GM23338 (cell line): Measurements from ENCODE around the gene TRAM2. TPM values are rescaled to one million over a fixed set of nuclear protein-coding genes. Genes with fewer than 3 reads are reported as not detected.

Experiments
- ATAC-seq: fragments of 200-7000 bp; cut with Tn5 transposase; 3 replicates; pipeline ENCODE4 v1.9.1; 2020
- DNase-seq: peaks from one replicate; pipeline ENCODE4 v3.0.0-alpha.2; 2015; ENCODE audit warnings: low spot score
- H2AFZ ChIP-seq: fragments of 200-600 bp; sonication (generic); 2 replicates; pipeline ENCODE4 v1.8.0; 2016; ENCODE audit warnings: antibody characterized with exemption, mild to moderate bottlenecking, moderate library complexity
- H3F3A ChIP-seq: fragments of 200-600 bp; sonication (generic); replicated peaks from 2 replicates; pipeline ENCODE4 v1.8.0; 2017; ENCODE audit warnings: antibody characterized with exemption, mixed run types, low read depth
- H3K27ac ChIP-seq: fragments of 200-600 bp; sonication (generic); 2 replicates; pipeline ENCODE4 v1.6.1; 2016; ENCODE audit warnings: low read depth
- H3K27me3 ChIP-seq: fragments of 200-600 bp; sonication (generic); 2 replicates; pipeline ENCODE4 v1.8.0; 2016; ENCODE audit warnings: mild to moderate bottlenecking, mixed run types, moderate library complexity; ENCODE audit not compliant: insufficient read depth
- H3K36me3 ChIP-seq: fragments of 200-600 bp; sonication (generic); 2 replicates; pipeline ENCODE4 v1.8.0; 2016; ENCODE audit warnings: mild to moderate bottlenecking; ENCODE audit not compliant: insufficient read depth
- H3K4me1 ChIP-seq: fragments of 200-600 bp; sonication (generic); 2 replicates; pipeline ENCODE4 v1.8.0; 2016; ENCODE audit warnings: mild to moderate bottlenecking, moderate library complexity; ENCODE audit not compliant: insufficient read depth
- H3K4me2 ChIP-seq: fragments of 200-600 bp; sonication (generic); 2 replicates; pipeline ENCODE4 v1.7.1; 2017; ENCODE audit warnings: mixed run types
- H3K4me3 ChIP-seq: fragments of 200-600 bp; sonication (generic); 2 replicates; pipeline ENCODE4 v1.6.1; 2016; ENCODE audit warnings: mixed run types
- H3K79me2 ChIP-seq: fragments of 200-600 bp; sonication (generic); replicated peaks from 2 replicates; pipeline ENCODE4 v1.8.0; 2017; ENCODE audit warnings: mild to moderate bottlenecking; ENCODE audit not compliant: insufficient read depth
- H3K9me2 ChIP-seq: fragments of 200-600 bp; sonication (generic); 2 replicates; pipeline ENCODE4 v1.8.0; 2017; ENCODE audit not compliant: insufficient read depth
- H4K20me1 ChIP-seq: fragments of 200-600 bp; sonication (generic); replicated peaks from 2 replicates; pipeline ENCODE4 v1.8.0; 2017; ENCODE audit warnings: mild to moderate bottlenecking; ENCODE audit not compliant: insufficient read depth
- H3K27ac Mint-ChIP-seq: 2 replicates; pipeline ENCODE4 v1.8.0; 2020; ENCODE audit warnings: inconsistent platforms, mild to moderate bottlenecking, moderate library complexity, mixed read lengths
- H3K27me3 Mint-ChIP-seq: 3 replicates; pipeline ENCODE4 v1.8.0; 2022; ENCODE audit warnings: low read depth, mild to moderate bottlenecking, moderate library complexity, mixed read lengths, inconsistent platforms; ENCODE audit not compliant: insufficient read depth, poor library complexity
- H3K36me3 Mint-ChIP-seq: 3 replicates; pipeline ENCODE4 v1.8.0; 2021; ENCODE audit warnings: low read depth, mild to moderate bottlenecking, inconsistent platforms, moderate library complexity, mixed read lengths
- H3K4me1 Mint-ChIP-seq: 3 replicates; pipeline ENCODE4 v1.8.0; 2020; ENCODE audit warnings: mild to moderate bottlenecking, inconsistent platforms, mixed read lengths
- H3K4me3 Mint-ChIP-seq: 3 replicates; pipeline ENCODE4 v1.8.0; 2021; ENCODE audit warnings: moderate library complexity, mild to moderate bottlenecking, inconsistent platforms, mixed read lengths
- H3K9me3 Mint-ChIP-seq: 3 replicates; pipeline ENCODE4 v1.8.0; 2020; ENCODE audit warnings: moderate library complexity, mild to moderate bottlenecking, inconsistent platforms, mixed read lengths
- CREB1 ChIP-seq: fragments of 250-450 bp; sonication (Bioruptor Pico); IDR thresholded peaks from 2 replicates; pipeline ENCODE4 v1.5.0; 2020; ENCODE audit warnings: low read depth, mild to moderate bottlenecking, moderate library complexity
- EZH2 ChIP-seq: fragments of 200-600 bp; sonication (generic); IDR thresholded peaks from one replicate; pipeline ENCODE4 v1.8.0; 2017; ENCODE audit warnings: antibody characterized with exemption, mild to moderate bottlenecking, low read depth; ENCODE audit not compliant: unreplicated experiment
- EZH2phosphoT487 ChIP-seq: fragments of 200-600 bp; sonication (generic); IDR thresholded peaks from one replicate; pipeline ENCODE4 v1.8.1; 2018; ENCODE audit warnings: antibody characterized with exemption; ENCODE audit not compliant: unreplicated experiment
- JUNB ChIP-seq: IDR thresholded peaks from one replicate; pipeline ENCODE4 v1.6.1; 2016; ENCODE audit warnings: antibody characterized with exemption; ENCODE audit not compliant: unreplicated experiment
- POLR2AphosphoS5 ChIP-seq: IDR thresholded peaks from 2 replicates; pipeline ENCODE4 v1.6.1; 2016; ENCODE audit warnings: antibody characterized with exemption, low read depth
- STAT1 ChIP-seq: IDR thresholded peaks from one replicate; pipeline ENCODE4 v1.6.1; 2016; ENCODE audit warnings: antibody characterized with exemption; ENCODE audit not compliant: unreplicated experiment
- ZNF114 ChIP-seq: fragments of 250-450 bp; sonication (Bioruptor Pico); IDR thresholded peaks from 2 replicates; pipeline ENCODE4 v1.5.0; 2020; ENCODE audit warnings: mild to moderate bottlenecking, moderate library complexity
- polyA plus RNA-seq: library from polyadenylated mRNA; unstranded; fragments of >200 nt; fragmentation: Nextera tagmentation; extraction: Ambion mirVana; gene quantifications from 2 replicates; pipeline ENCODE4 v1.2.1, GENCODE V29; 2016
- total RNA-seq: library from RNA; depleted of rRNA; stranded (reverse); fragments of >200 nt; shearing (Covaris generic); gene quantifications from 2 replicates; pipeline ENCODE4 v1.2.3, GENCODE V29; 2014
- TF ChIP-seq, protein P1 (sequence below): fragments of 250-450 bp; sonication (Bioruptor Pico); IDR thresholded peaks from 2 replicates; pipeline ENCODE4 v1.5.0; 2020; ENCODE audit warnings: mild to moderate bottlenecking, moderate library complexity
- TF ChIP-seq, protein P2 (sequence below), 2 experiments: fragments of 200-600 bp in 1 of 2; sonication (generic) in 1 of 2; conservative IDR thresholded peaks; 2 replicates each; pipeline versions ENCODE4 v1.5.1 to v1.6.1; 2016 to 2017; ENCODE audit warnings: antibody characterized with exemption in 2 of 2, low read depth in 2 of 2, mild to moderate bottlenecking in 2 of 2, moderate library complexity in 1 of 2

TRAM2 gene
- total and polyA plus RNA-seq, 2 experiments from 2014 or later: 4.0 to 14.0 TPM

DNA sequence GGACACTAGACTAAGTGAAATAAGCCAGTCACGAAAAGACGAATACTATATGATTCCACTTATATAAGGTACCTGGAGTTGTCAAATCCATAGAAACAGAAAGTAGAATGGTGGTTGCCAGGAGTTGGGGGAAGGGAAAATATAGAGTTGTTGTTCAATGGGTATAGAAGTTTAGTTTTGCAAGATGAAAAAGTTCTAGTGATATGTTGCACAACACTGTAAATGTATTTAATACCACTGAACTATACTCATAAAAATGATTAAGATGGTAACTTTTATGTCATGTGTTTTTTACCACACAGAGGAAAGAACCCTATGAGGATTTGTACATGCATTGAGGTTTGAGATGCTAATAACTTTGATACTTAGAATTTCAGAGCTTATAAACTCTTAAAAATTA lies 46.0 kb upstream of the TRAM2 start (continued):
- TF ChIP-seq, protein P1, sequence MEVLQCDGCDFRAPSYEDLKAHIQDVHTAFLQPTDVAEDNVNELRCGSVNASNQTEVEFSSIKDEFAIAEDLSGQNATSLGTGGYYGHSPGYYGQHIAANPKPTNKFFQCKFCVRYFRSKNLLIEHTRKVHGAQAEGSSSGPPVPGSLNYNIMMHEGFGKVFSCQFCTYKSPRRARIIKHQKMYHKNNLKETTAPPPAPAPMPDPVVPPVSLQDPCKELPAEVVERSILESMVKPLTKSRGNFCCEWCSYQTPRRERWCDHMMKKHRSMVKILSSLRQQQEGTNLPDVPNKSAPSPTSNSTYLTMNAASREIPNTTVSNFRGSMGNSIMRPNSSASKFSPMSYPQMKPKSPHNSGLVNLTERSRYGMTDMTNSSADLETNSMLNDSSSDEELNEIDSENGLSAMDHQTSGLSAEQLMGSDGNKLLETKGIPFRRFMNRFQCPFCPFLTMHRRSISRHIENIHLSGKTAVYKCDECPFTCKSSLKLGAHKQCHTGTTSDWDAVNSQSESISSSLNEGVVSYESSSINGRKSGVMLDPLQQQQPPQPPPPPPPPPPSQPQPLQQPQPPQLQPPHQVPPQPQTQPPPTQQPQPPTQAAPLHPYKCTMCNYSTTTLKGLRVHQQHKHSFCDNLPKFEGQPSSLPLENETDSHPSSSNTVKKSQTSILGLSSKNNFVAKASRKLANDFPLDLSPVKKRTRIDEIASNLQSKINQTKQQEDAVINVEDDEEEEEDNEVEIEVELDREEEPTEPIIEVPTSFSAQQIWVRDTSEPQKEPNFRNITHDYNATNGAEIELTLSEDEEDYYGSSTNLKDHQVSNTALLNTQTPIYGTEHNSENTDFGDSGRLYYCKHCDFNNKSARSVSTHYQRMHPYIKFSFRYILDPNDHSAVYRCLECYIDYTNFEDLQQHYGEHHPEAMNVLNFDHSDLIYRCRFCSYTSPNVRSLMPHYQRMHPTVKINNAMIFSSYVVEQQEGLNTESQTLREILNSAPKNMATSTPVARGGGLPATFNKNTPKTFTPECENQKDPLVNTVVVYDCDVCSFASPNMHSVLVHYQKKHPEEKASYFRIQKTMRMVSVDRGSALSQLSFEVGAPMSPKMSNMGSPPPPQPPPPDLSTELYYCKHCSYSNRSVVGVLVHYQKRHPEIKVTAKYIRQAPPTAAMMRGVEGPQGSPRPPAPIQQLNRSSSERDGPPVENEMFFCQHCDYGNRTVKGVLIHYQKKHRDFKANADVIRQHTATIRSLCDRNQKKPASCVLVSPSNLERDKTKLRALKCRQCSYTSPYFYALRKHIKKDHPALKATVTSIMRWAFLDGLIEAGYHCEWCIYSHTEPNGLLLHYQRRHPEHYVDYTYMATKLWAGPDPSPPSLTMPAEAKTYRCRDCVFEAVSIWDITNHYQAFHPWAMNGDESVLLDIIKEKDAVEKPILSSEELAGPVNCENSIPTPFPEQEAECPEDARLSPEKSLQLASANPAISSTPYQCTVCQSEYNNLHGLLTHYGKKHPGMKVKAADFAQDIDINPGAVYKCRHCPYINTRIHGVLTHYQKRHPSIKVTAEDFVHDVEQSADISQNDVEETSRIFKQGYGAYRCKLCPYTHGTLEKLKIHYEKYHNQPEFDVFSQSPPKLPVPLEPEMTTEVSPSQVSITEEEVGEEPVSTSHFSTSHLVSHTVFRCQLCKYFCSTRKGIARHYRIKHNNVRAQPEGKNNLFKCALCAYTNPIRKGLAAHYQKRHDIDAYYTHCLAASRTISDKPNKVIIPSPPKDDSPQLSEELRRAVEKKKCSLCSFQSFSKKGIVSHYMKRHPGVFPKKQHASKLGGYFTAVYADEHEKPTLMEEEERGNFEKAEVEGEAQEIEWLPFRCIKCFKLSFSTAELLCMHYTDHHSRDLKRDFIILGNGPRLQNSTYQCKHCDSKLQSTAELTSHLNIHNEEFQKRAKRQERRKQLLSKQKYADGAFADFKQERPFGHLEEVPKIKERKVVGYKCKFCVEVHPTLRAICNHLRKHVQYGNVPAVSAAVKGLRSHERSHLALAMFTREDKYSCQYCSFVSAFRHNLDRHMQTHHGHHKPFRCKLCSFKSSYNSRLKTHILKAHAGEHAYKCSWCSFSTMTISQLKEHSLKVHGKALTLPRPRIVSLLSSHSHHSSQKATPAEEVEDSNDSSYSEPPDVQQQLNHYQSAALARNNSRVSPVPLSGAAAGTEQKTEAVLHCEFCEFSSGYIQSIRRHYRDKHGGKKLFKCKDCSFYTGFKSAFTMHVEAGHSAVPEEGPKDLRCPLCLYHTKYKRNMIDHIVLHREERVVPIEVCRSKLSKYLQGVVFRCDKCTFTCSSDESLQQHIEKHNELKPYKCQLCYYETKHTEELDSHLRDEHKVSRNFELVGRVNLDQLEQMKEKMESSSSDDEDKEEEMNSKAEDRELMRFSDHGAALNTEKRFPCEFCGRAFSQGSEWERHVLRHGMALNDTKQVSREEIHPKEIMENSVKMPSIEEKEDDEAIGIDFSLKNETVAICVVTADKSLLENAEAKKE (CRISPR knock-in tag): no peak

DNA sequence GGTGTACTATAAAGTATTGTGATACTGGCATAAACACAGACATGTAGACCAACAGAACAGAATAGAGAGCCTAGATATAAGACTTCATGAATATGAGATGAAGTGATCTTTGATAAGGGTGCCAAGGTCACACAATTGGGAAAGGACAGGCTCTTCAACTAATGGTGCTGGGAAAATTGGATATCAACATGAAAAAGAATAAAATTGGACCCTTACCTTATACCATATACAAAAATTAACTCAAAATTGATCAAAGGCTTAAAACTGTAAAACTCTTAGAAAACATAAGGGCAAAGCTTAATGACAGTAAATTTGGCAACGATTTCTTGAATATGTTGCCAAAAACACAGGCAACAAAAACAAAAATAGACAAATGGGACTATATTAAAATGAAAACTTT lies 44.8 kb upstream of the TRAM2 start:
- no peaks in the 10 kb centered on the region for H3F3A ChIP-seq
- no peaks in the 10 kb centered on the region for H4K20me1 ChIP-seq
- Mint-ChIP-seq H3K9me3 (no peaks in the 10 kb centered on the region), H3K36me3 (no peaks in the 10 kb centered on the region), H3K27ac (no peak overlapping the region), H3K4me3 (no peak overlapping the region), H3K27me3 (no peaks in the 10 kb centered on the region), H3K4me1 (no peaks in the 10 kb centered on the region)
- H3K27ac ChIP-seq: no peak overlapping the region
- H3K4me2 ChIP-seq: no peak overlapping the region
- H3K9me2 ChIP-seq: no peaks in the 10 kb centered on the region
- ATAC-seq (no peak), DNase-seq (no peak)
- H3K36me3 ChIP-seq: no peaks in the 10 kb centered on the region
- no peaks in the 10 kb centered on the region for H3K4me1 ChIP-seq
- H3K4me3 ChIP-seq: no peak overlapping the region
- no peak overlapping the region for H2AFZ ChIP-seq
- H3K27me3 ChIP-seq: no peaks in the 10 kb centered on the region
- H3K79me2 ChIP-seq: no peaks in the 10 kb centered on the region
- TF ChIP-seq EZH2 (no peak), CREB1 (CRISPR knock-in tag) (no peak), JUNB (no peak), POLR2AphosphoS5 (no peak), STAT1 (no peak), ZNF114 (CRISPR knock-in tag) (no peak), EZH2phosphoT487 (no peak)
- TF ChIP-seq, protein P2, sequence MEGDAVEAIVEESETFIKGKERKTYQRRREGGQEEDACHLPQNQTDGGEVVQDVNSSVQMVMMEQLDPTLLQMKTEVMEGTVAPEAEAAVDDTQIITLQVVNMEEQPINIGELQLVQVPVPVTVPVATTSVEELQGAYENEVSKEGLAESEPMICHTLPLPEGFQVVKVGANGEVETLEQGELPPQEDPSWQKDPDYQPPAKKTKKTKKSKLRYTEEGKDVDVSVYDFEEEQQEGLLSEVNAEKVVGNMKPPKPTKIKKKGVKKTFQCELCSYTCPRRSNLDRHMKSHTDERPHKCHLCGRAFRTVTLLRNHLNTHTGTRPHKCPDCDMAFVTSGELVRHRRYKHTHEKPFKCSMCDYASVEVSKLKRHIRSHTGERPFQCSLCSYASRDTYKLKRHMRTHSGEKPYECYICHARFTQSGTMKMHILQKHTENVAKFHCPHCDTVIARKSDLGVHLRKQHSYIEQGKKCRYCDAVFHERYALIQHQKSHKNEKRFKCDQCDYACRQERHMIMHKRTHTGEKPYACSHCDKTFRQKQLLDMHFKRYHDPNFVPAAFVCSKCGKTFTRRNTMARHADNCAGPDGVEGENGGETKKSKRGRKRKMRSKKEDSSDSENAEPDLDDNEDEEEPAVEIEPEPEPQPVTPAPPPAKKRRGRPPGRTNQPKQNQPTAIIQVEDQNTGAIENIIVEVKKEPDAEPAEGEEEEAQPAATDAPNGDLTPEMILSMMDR (conservative IDR thresholded peaks at IDR 0.05; ENCODE audit: low read depth in 2 of 2): no peak
- TF ChIP-seq, protein P1 (CRISPR knock-in tag): no peak
